OCI-LY3 (cell line): Measurements from ENCODE around the gene CCT6A.
"Not testable (repeated sequence)": the region's sequence is repeated elsewhere in the genome, so short reads cannot be mapped to it uniquely, and the experiment has no call there.

Experiments
- H2AFZ ChIP-seq: fragments of 200-600, 300-600 bp; shearing (Covaris generic); 2 replicates; pipeline ENCODE4 v1.6.0; 2014; ENCODE audit warnings: antibody characterized with exemption, low read depth, low read length
- H3K27ac ChIP-seq: fragments of 200-600, 300-600 bp; sonication (generic); 2 replicates; pipeline ENCODE4 v1.5.1; 2014; ENCODE audit warnings: mild to moderate bottlenecking, low read length, moderate library complexity, mixed read lengths
- H3K27me3 ChIP-seq: fragments of 200-600, 300-600 bp; sonication (generic); 2 replicates; pipeline ENCODE4 v1.6.1; 2014; ENCODE audit warnings: low read depth, low read length, mixed read lengths
- H3K36me3 ChIP-seq: fragments of 200-600, 300-600 bp; sonication (generic); replicated peaks from 2 replicates; pipeline ENCODE3; 2014; ENCODE audit warnings: low read depth, low read length, mixed read lengths
- H3K4me1 ChIP-seq: fragments of 300-600, 200-600 bp; sonication (generic); 2 replicates; pipeline ENCODE4 v1.6.1; 2014; ENCODE audit warnings: low read length, mixed read lengths
- H3K4me2 ChIP-seq: fragments of 200-600, 300-600 bp; sonication (generic); 2 replicates; pipeline ENCODE4 v1.6.1; 2014; ENCODE audit warnings: low read length, mixed read lengths
- H3K4me3 ChIP-seq: fragments of 300-600, 200-600 bp; sonication (generic); 2 replicates; pipeline ENCODE4 v1.5.1; 2014; ENCODE audit warnings: antibody characterized with exemption, mild to moderate bottlenecking, low read length, moderate library complexity
- H3K79me2 ChIP-seq: fragments of 300-600, 200-600 bp; shearing (Covaris generic); 2 replicates; pipeline ENCODE4 v1.6.1; 2014; ENCODE audit warnings: mild to moderate bottlenecking, low read length, mixed read lengths
- H3K9ac ChIP-seq: fragments of 300-600, 200-600 bp; shearing (Covaris generic); 2 replicates; pipeline ENCODE4 v1.6.0; 2014; ENCODE audit warnings: mild to moderate bottlenecking, low read length, moderate library complexity
- H3K9me3 ChIP-seq: fragments of 200-600, 300-600 bp; shearing (Covaris generic); 2 replicates; pipeline ENCODE4 v1.6.1; 2014; ENCODE audit warnings: low read length, mixed read lengths; ENCODE audit not compliant: insufficient read depth
- H4K20me1 ChIP-seq: fragments of 200-600, 300-600 bp; sonication (generic); 2 replicates; pipeline ENCODE4 v1.6.1; 2016; ENCODE audit warnings: low read length, mixed read lengths; ENCODE audit not compliant: insufficient read depth
- CTCF ChIP-seq: fragments of 200-600, 300-600 bp; sonication (generic); IDR thresholded peaks from 2 replicates; pipeline ENCODE4 v1.5.1; 2014; ENCODE audit warnings: antibody characterized with exemption, low read length, low read depth
- EZH2phosphoT487 ChIP-seq: fragments of 200-600 bp; shearing (Covaris generic); IDR thresholded peaks from 2 replicates; pipeline ENCODE4 v1.6.1; 2018; ENCODE audit warnings: antibody characterized with exemption, mixed run types, low read depth

CCT6A gene

GRCh38 chr7:56063882-56064625 is 12.5 kb downstream of the CCT6A start, which contains the start of gene SUMF2:
Gene SUMF2, plus strand, starts transcription at chr7:56064286. Its CDS starts 26 bp downstream, at chr7:56064312.
- H3K4me1 ChIP-seq: peaks cover 13% of the 10 kb centered on the region; the same call in 1 of the 2 replicates
- H3K4me2 ChIP-seq: peak within 1 kb of the TSS; percentile 91
- TF ChIP-seq EZH2phosphoT487 (no peak), CTCF (0 out of 2 replicates have a peak, but pooled peaks have one; percentile 5)
- H3K9ac ChIP-seq: peak within 1 kb of the TSS; percentile 86
- H2AFZ ChIP-seq: peak within 1 kb of the TSS; percentile 94
- H3K79me2 ChIP-seq: peaks cover 45% of the 10 kb centered on the region
- H3K4me3 ChIP-seq: peak within 1 kb of the TSS; percentile 100
- H4K20me1 ChIP-seq: no peaks in the 10 kb centered on the region
- no peaks in the 10 kb centered on the region for H3K27me3 ChIP-seq
- no peaks in the 10 kb centered on the region for H3K9me3 ChIP-seq
- peak within 1 kb of the TSS; percentile 73 for H3K27ac ChIP-seq
- peaks cover 20% of the 10 kb centered on the region for H3K36me3 ChIP-seq

GRCh38 chr7:56066376-56066775 is 14.8 kb downstream of the CCT6A start:
- not testable (repeated sequence) for H3K27ac ChIP-seq, H3K4me3 ChIP-seq, H3K4me2 ChIP-seq, H4K20me1 ChIP-seq, H3K27me3 ChIP-seq, H3K9me3 ChIP-seq, H3K9ac ChIP-seq, H2AFZ ChIP-seq
- Histone ChIP-seq H3K4me1 (peaks cover 13% of the 10 kb centered on the region; the same call in 1 of the 2 replicates), H3K36me3 (peaks cover 16% of the 10 kb centered on the region), H3K79me2 (peaks cover 34% of the 10 kb centered on the region)

GRCh38 chr7:56074371-56074791 is 22.8 kb downstream of the CCT6A start:
- H3K36me3 ChIP-seq: peaks cover 43% of the 10 kb centered on the region
- H2AFZ ChIP-seq: no peak overlapping the region
- no peak for TF ChIP-seq EZH2phosphoT487
- TF ChIP-seq CTCF: peak; percentile 85
- H4K20me1 ChIP-seq: no peaks in the 10 kb centered on the region
- H3K9me3 ChIP-seq: no peaks in the 10 kb centered on the region
- no peaks in the 10 kb centered on the region for H3K79me2 ChIP-seq
- no peak overlapping the region for H3K4me2 ChIP-seq
- H3K4me1 ChIP-seq: no peaks in the 10 kb centered on the region
- H3K9ac ChIP-seq: no peak overlapping the region
- no peak overlapping the region for H3K27ac ChIP-seq
- no peak overlapping the region for H3K4me3 ChIP-seq
- no peaks in the 10 kb centered on the region for H3K27me3 ChIP-seq

GRCh38 chr7:56077681-56078080 is 26.1 kb downstream of the CCT6A start:
- H3K4me3 ChIP-seq: no peak overlapping the region
- no peaks in the 10 kb centered on the region for H3K79me2 ChIP-seq
- TF ChIP-seq EZH2phosphoT487 (no peak), CTCF (no peak)
- no peaks in the 10 kb centered on the region for H3K9me3 ChIP-seq
- no peak overlapping the region for H2AFZ ChIP-seq
- peaks cover 37% of the 10 kb centered on the region for H3K36me3 ChIP-seq
- H3K27ac ChIP-seq: no peak overlapping the region
- no peak overlapping the region for H3K9ac ChIP-seq
- no peaks in the 10 kb centered on the region for H3K27me3 ChIP-seq
- H3K4me1 ChIP-seq: no peaks in the 10 kb centered on the region
- H3K4me2 ChIP-seq: no peak overlapping the region
- H4K20me1 ChIP-seq: no peaks in the 10 kb centered on the region
